A673 (cell line): ENCODE measurements around the gene TAF15.

ENCODE experiments used
- EZH2 ChIP-seq: fragments of 200-600 bp; sonication (generic); IDR thresholded peaks from 2 replicates; pipeline ENCODE4 v1.6.1; 2017; ENCODE audit warnings: borderline replicate concordance, low read depth, mild to moderate bottlenecking, mixed read lengths, antibody characterized with exemption, low read length; ENCODE audit not compliant: poor library complexity, severe bottlenecking
- TF ChIP-seq, protein P1 (sequence below): fragments of 300-800, 200-600 bp; sonication (generic); conservative IDR thresholded peaks from 2 replicates; pipeline ENCODE4 v1.5.1; 2017; ENCODE audit warnings: low read depth, mild to moderate bottlenecking, antibody characterized with exemption, low read length, moderate library complexity, mixed read lengths

DNA sequence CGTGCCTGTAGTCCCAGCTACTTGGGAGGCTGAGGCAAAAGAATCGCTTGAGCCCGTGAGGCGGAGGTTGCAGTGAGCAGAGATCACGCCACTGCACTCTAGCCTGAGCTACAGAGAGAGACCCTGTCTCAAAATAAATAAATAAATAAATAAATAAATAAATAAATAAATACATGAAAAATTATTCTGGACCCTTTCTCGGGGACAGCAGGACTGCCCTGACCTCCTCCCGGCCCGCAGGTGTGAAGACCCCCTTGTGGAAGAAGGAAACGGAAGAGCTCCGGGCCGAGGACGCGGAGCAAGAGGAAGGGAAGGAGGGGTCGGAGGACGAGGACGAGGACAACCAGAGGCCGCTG is 45.5 kb upstream of the TAF15 start:
- TF ChIP-seq, protein P1, sequence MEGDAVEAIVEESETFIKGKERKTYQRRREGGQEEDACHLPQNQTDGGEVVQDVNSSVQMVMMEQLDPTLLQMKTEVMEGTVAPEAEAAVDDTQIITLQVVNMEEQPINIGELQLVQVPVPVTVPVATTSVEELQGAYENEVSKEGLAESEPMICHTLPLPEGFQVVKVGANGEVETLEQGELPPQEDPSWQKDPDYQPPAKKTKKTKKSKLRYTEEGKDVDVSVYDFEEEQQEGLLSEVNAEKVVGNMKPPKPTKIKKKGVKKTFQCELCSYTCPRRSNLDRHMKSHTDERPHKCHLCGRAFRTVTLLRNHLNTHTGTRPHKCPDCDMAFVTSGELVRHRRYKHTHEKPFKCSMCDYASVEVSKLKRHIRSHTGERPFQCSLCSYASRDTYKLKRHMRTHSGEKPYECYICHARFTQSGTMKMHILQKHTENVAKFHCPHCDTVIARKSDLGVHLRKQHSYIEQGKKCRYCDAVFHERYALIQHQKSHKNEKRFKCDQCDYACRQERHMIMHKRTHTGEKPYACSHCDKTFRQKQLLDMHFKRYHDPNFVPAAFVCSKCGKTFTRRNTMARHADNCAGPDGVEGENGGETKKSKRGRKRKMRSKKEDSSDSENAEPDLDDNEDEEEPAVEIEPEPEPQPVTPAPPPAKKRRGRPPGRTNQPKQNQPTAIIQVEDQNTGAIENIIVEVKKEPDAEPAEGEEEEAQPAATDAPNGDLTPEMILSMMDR, result no peak
- TF ChIP-seq EZH2, result no peak
